OCI-LY7 (cell line): ENCODE results near the gene ANO8. TPM values are rescaled to one million over a fixed set of nuclear protein-coding genes. Genes with fewer than 3 reads are reported as not detected.

Source experiments
- BruUV-seq: library from RNA; stranded (reverse); fragments of 400-500 nt; replicated peaks from 2 replicates; lab custom pipeline; 2021; lab: Mats Ljungman, UMichigan
- CTCF ChIA-PET: fragments of 300-600 bp; sonication (Branson Sonifier 250); formaldehyde crosslinking; loops from one replicate; lab custom pipeline; 2022; ENCODE audit warnings: antibody characterized with exemption; ENCODE audit not compliant: unreplicated experiment; lab: Charles Lee
- POLR2A ChIA-PET: fragments of 300-600 bp; sonication (Branson Sonifier 250); formaldehyde crosslinking; loops from one replicate; lab custom pipeline; 2022; ENCODE audit warnings: antibody characterized with exemption; lab: Charles Lee
- DNase-seq: peaks from one replicate; pipeline ENCODE4 v3.0.0-alpha.2; 2015; ENCODE audit warnings: low spot score
- H2AFZ ChIP-seq: fragments of 200-600 bp; sonication (generic), shearing (Covaris generic); 2 replicates; pipeline ENCODE4 v1.6.1; 2014; ENCODE audit warnings: mild to moderate bottlenecking, antibody characterized with exemption, low read length, moderate library complexity
- H3K27ac ChIP-seq: fragments of 200-600 bp; sonication (generic); 2 replicates; pipeline ENCODE4 v1.5.1; 2014; ENCODE audit warnings: mixed run types, low read depth, mild to moderate bottlenecking, moderate library complexity, low read length, inconsistent platforms; ENCODE audit not compliant: poor library complexity, severe bottlenecking
- H3K36me3 ChIP-seq: fragments of 200-600 bp; sonication (generic); 2 replicates; pipeline ENCODE4 v1.6.1; 2014; ENCODE audit warnings: mild to moderate bottlenecking, antibody characterized with exemption, low read length, moderate library complexity, mixed read lengths; ENCODE audit not compliant: insufficient read depth
- H3K4me1 ChIP-seq: fragments of 200-600 bp; sonication (generic); 2 replicates; pipeline ENCODE4 v1.5.1; 2014; ENCODE audit warnings: mild to moderate bottlenecking, low read length; ENCODE audit not compliant: insufficient read depth, poor library complexity, severe bottlenecking
- H3K4me2 ChIP-seq: fragments of 200-600 bp; sonication (generic); 2 replicates; pipeline ENCODE4 v1.6.1; 2014; ENCODE audit warnings: mild to moderate bottlenecking, low read length
- H3K4me3 ChIP-seq: fragments of 200-600 bp; sonication (generic); 2 replicates; pipeline ENCODE4 v1.5.1; 2014; ENCODE audit warnings: mild to moderate bottlenecking, low read depth, low read length; ENCODE audit not compliant: poor library complexity, severe bottlenecking
- H3K79me2 ChIP-seq: fragments of 200-600 bp; sonication (generic); 2 replicates; pipeline ENCODE4 v1.6.1; 2016; ENCODE audit warnings: low read depth, mild to moderate bottlenecking, low read length, moderate library complexity, mixed read lengths; ENCODE audit not compliant: insufficient read depth
- H3K9me2 ChIP-seq: fragments of 200-600 bp; sonication (generic); 2 replicates; pipeline ENCODE4 v1.6.1; 2016; ENCODE audit warnings: mild to moderate bottlenecking, low read length, mixed read lengths; ENCODE audit not compliant: insufficient read depth
- H3K9me3 ChIP-seq: fragments of 200-600 bp; sonication (generic); 2 replicates; pipeline ENCODE4 v1.6.1; 2014; ENCODE audit warnings: mild to moderate bottlenecking, mixed run types, low read length, mixed read lengths
- H4K20me1 ChIP-seq: fragments of 200-600 bp; sonication (generic); 2 replicates; pipeline ENCODE4 v1.6.1; 2014; ENCODE audit warnings: mild to moderate bottlenecking, antibody characterized with exemption, low read length, moderate library complexity, mixed read lengths; ENCODE audit not compliant: insufficient read depth
- CTCF ChIP-seq: fragments of 200-600 bp; sonication (generic); conservative IDR thresholded peaks from 2 replicates; pipeline ENCODE4 v1.5.1; 2014; ENCODE audit warnings: mild to moderate bottlenecking, antibody characterized with exemption, low read length, moderate library complexity, mixed read lengths
- EZH2phosphoT487 ChIP-seq: fragments of 200-600 bp; sonication (generic); IDR thresholded peaks from 2 replicates; pipeline ENCODE4 v1.6.1; 2018; ENCODE audit warnings: low read depth, borderline replicate concordance, mild to moderate bottlenecking, mixed run types, antibody characterized with exemption, low read length, moderate library complexity, mixed read lengths
- intact Hi-C: fragments of 100-400 bp; cut with micrococcal nuclease; formaldehyde crosslinking; loops from one replicate; pipeline ENCODE4 v1.10.0; 2022; ENCODE audit not compliant: unreplicated experiment
- total RNA-seq, 2 experiments: library from RNA; depleted of rRNA in 1 of 2; stranded (reverse); fragments of >200 nt in 1 of 2; shearing (Covaris generic) in 1 of 2; gene quantifications; 2 replicates each; pipeline ENCODE4 v1.2.3, GENCODE V29; 2014 to 2022

Gene ANO8
- total RNA-seq, 2 experiments from 2014 or later: 4.3 to 13.5 TPM

GRCh38 chr19:17359905-17360800, 25.5 kb upstream of the ANO8 start:
- Histone ChIP-seq H3K36me3 (no peaks in the 10 kb centered on the region), H4K20me1 (no peaks in the 10 kb centered on the region), H3K4me1 (no peaks in the 10 kb centered on the region), H3K27ac (no peak overlapping the region), H3K4me3 (no peak overlapping the region), H3K79me2 (no peaks in the 10 kb centered on the region), H3K9me3 (no peaks in the 10 kb centered on the region), H3K4me2 (no peak overlapping the region), H2AFZ (no peak overlapping the region), H3K9me2 (no peaks in the 10 kb centered on the region)
- ChIA-PET POLR2A (no interaction called here), CTCF (no interaction called here)
- no peak for TF ChIP-seq EZH2phosphoT487
- no peak for TF ChIP-seq CTCF
- intact Hi-C loops: no loop called here
- no TSS peak for BruUV-seq
- no peak for DNase-seq

GRCh38 chr19:17358395-17358794, 23.7 kb upstream of the ANO8 start:
- TF ChIP-seq CTCF: no peak
- TF ChIP-seq EZH2phosphoT487: no peak
- ChIA-PET CTCF (no interaction called here), POLR2A (interaction anchor here (0.6 to 1.0 kb wide), 2 partner anchors 8 to 44 kb away, joined by 3 to 12 read pairs; no protein-coding TSS in a partner anchor)

GRCh38 chr19:17357724-17358123, 23.1 kb upstream of the ANO8 start:
- DNase-seq: no peak
- Histone ChIP-seq H3K9me2 (no peaks in the 10 kb centered on the region), H2AFZ (no peak overlapping the region), H3K27ac (no peak overlapping the region), H3K9me3 (no peaks in the 10 kb centered on the region), H4K20me1 (no peaks in the 10 kb centered on the region), H3K4me2 (no peak overlapping the region), H3K36me3 (no peaks in the 10 kb centered on the region), H3K4me3 (no peak overlapping the region), H3K4me1 (no peaks in the 10 kb centered on the region), H3K79me2 (no peaks in the 10 kb centered on the region)
- intact Hi-C loops: no loop called here
- TF ChIP-seq CTCF (no peak), EZH2phosphoT487 (no peak)
- ChIA-PET POLR2A (interaction anchor here (0.7 to 1.0 kb wide), 2 partner anchors 9 to 20 kb away, joined by 3 to 12 read pairs; no protein-coding TSS in a partner anchor), CTCF (no interaction called here)
- no TSS peak for BruUV-seq

More at GRCh38 chr19:17358395-17358794, 23.7 kb upstream of the ANO8 start:
- H3K4me3 ChIP-seq: no peak overlapping the region
- H3K27ac ChIP-seq: no peak overlapping the region
- no peaks in the 10 kb centered on the region for H3K9me3 ChIP-seq
- H3K79me2 ChIP-seq: no peaks in the 10 kb centered on the region
- H3K9me2 ChIP-seq: no peaks in the 10 kb centered on the region
- no peaks in the 10 kb centered on the region for H4K20me1 ChIP-seq
- H3K4me1 ChIP-seq: no peaks in the 10 kb centered on the region
- BruUV-seq: no TSS peak
- no peaks in the 10 kb centered on the region for H3K36me3 ChIP-seq
- no peak for DNase-seq
- H3K4me2 ChIP-seq: no peak overlapping the region
- intact Hi-C loops: no loop called here
- H2AFZ ChIP-seq: no peak overlapping the region
